GM13976 (cell line): ENCODE results near the gene CTBP2.

Source experiments
- DNase-seq: peaks from one replicate; pipeline ENCODE4 v3.0.0; 2012; ENCODE audit warnings: low spot score
- in situ Hi-C: fragments of 300-500 bp; cut with MboI; formaldehyde crosslinking; loops from one replicate; pipeline ENCODE4 v1.12.0; 2022; ENCODE audit warnings: low sequenced_read_pairs, mixed read lengths, inconsistent platforms; ENCODE audit not compliant: unreplicated experiment
- TF ChIP-seq, protein P1 (sequence below): IDR thresholded peaks from 2 replicates; pipeline ENCODE4 v1.5.1; 2012; ENCODE audit warnings: borderline replicate concordance, mild to moderate bottlenecking; ENCODE audit not compliant: insufficient read depth; ENCODE audit errors: extremely low read depth, missing control alignments, control extremely low read depth

The CTBP2 gene

DNA sequence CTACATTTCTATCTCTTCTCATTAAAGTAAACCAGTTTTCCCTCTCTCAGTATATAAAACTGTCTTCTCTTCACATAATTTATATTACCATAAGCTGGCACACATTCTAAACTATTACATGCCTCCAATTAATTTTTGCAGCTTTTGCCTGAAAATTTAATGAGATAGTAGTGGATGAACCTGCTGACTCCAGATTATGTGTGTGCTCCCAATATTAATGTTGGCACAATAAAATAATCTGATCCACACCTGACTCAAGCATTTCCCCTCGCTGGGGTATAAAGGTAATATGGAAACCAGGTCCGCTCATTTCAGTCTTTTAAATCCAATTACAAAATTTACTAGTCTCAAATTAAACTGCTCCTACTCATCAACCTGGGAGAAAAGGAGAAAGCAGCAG, 63.4 kb downstream of the CTBP2 start:
- no peak for DNase-seq
- in situ Hi-C loops = no loop called here
- TF ChIP-seq, protein P1, sequence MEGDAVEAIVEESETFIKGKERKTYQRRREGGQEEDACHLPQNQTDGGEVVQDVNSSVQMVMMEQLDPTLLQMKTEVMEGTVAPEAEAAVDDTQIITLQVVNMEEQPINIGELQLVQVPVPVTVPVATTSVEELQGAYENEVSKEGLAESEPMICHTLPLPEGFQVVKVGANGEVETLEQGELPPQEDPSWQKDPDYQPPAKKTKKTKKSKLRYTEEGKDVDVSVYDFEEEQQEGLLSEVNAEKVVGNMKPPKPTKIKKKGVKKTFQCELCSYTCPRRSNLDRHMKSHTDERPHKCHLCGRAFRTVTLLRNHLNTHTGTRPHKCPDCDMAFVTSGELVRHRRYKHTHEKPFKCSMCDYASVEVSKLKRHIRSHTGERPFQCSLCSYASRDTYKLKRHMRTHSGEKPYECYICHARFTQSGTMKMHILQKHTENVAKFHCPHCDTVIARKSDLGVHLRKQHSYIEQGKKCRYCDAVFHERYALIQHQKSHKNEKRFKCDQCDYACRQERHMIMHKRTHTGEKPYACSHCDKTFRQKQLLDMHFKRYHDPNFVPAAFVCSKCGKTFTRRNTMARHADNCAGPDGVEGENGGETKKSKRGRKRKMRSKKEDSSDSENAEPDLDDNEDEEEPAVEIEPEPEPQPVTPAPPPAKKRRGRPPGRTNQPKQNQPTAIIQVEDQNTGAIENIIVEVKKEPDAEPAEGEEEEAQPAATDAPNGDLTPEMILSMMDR = no peak

DNA sequence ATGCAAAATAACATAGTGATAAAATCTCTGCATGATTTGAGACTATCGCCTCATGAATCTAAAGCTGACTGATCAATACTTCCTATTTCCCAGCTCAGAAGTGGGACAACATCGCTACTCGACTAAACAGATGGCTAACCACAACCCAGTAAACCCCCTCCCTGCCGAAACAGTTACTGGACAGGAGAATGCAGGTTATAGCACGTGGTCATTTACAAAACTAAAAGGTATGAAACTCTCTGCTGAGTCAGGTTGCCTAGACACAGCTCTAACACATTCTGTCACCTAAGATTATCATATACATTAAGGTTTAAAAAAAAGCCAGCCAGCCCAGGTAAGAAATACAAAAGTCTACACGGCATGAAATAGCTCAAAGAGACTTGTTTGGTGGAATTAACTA, 64.0 kb downstream of the CTBP2 start:
- TF ChIP-seq, protein P1 = no peak
- in situ Hi-C loops = no loop called here
- no peak for DNase-seq

DNA sequence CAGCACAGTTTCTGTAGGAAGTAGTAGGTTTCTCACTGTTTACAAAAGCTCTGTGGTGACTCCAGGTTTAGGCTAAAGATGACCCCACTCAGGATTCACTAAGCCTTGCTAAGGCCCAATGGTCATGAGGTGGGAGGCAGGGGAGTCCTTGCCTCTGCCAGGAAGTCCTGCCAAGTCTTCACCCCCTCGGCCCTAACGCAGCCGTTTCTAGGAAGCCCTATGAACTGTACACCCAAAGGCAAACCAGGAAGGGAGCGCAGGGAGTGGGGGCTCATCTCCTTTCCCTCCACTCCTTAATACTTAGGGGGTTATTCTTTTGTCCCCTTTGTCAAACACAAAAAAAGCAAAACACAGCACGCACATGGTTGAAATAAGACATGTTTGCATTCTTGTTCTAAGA, 64.6 kb downstream of the CTBP2 start:
- in situ Hi-C loops = no loop called here
- DNase-seq = no peak
- TF ChIP-seq, protein P1 = no peak

DNA sequence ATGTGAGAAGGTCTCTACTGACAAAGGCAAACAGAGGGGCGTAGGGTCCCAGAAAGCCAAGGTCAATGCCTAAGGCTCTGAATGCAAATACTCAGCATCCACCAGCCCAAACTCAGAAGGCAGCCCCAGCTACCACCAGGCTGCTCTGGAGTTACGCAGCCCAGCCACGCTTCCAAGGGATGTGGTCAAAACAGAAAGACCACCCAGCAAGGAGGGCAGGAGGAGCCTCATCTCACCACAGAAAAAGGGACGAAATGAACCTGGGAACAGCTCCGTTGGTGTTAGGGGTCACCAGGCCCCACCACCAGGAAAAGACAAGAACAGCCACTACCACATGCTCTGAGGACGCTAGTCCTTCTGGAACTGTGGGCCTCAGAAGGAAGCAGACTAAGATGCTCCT, 65.1 kb downstream of the CTBP2 start:
- no peak for DNase-seq
- in situ Hi-C loops = no loop called here

DNA sequence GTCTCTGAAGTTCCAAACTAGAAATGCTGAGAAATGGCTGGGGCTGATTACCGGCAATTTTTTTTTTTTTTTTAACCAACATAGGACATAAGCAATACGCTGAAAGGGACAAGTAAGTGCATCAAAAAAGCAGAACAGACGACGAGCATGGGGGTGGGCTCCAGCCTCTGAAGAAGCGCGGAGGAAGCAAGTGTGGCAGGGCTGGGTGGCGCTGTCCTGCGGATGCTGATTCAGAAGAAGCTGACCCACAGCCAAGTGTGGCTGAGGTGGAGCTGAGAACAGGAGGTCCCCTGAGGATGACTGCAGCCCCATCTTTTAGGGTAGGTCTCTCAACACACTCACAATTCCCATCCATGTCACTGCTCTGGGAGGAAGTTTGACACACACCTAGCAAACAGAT, 65.6 kb downstream of the CTBP2 start:
- TF ChIP-seq, protein P1 = no peak
- in situ Hi-C loops = no loop called here
- DNase-seq = no peak

More for the DNA sequence above, 65.1 kb downstream of the CTBP2 start:
- TF ChIP-seq, protein P1 = no peak

DNA sequence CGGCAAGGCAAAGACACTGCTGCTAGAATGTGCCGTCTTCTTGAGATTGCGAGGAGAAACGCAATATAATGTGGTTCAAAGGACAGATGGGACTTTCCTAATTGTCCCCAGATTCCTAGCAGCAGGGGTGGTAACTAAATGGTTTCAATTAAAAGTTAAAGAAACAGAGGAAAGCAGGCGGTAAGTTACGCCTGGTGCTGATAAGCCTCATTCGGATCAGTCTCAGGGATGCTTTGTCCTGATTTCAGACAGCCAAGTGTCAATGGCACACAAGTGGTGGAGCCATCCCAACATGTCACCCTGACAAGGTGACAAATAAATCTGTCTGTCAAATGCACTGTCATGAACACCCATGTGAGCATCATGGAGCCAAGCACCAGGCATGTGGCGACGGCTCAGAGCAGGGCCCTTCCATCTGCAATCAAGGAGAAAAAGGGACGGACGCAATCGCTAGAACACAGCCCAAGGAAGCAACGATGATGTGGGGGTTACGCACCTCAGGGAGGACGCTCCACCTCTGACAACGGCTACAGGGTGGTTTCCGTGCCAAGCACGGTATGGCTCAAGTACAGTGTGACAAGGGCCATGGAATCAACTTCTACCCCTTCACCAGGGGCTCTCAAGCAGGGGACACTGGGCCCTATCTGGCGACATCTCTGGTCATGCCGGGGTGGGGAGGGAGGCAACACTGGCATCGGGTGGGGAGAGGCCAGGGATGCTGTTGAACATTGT, 66.2 kb downstream of the CTBP2 start:
- no peak for DNase-seq
- in situ Hi-C loops = no loop called here
- TF ChIP-seq, protein P1 = no peak
